ENCODE data around the gene RCOR2.
A peak's percentile ranks its signal among the peaks of the same experiment; 100 is the strongest.

The RCOR2 gene

DNA sequence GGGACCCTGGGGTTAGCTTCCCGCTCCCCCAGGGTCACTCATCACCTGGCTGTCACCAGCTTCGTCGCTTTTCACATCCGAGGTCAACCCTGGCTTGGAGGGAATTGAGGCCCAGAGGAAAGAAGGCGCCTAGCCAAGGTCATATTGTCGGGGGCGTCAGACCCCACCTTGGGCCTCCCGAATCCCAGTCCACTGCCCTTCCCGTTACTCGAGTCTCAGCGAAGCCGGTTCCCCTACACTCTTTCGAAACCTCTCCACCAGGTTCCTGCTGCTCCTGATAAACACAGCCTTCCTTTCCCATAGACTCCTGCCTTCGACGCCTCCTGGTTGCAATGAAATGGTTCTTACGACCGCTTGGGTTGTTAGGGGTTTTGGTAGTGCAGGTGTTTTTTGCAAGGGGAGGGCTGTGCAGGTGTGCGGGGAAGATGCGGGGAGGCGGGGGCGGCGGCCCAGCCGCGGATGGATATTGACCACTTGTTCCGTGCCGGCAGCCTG, 22.5 kb upstream of the RCOR2 start:
- ChIA-PET CTCF (interaction anchor here (1.3 to 2.5 kb wide), 2 partner anchors 9 to 102 kb away, joined by 4 to 13 read pairs; no protein-coding TSS in a partner anchor), POLR2A (no interaction called here)
- peak overlapping the region; percentile 94 for H3K4me3 ChIP-seq (ENCODE audit: low read depth, low read length)

DNA sequence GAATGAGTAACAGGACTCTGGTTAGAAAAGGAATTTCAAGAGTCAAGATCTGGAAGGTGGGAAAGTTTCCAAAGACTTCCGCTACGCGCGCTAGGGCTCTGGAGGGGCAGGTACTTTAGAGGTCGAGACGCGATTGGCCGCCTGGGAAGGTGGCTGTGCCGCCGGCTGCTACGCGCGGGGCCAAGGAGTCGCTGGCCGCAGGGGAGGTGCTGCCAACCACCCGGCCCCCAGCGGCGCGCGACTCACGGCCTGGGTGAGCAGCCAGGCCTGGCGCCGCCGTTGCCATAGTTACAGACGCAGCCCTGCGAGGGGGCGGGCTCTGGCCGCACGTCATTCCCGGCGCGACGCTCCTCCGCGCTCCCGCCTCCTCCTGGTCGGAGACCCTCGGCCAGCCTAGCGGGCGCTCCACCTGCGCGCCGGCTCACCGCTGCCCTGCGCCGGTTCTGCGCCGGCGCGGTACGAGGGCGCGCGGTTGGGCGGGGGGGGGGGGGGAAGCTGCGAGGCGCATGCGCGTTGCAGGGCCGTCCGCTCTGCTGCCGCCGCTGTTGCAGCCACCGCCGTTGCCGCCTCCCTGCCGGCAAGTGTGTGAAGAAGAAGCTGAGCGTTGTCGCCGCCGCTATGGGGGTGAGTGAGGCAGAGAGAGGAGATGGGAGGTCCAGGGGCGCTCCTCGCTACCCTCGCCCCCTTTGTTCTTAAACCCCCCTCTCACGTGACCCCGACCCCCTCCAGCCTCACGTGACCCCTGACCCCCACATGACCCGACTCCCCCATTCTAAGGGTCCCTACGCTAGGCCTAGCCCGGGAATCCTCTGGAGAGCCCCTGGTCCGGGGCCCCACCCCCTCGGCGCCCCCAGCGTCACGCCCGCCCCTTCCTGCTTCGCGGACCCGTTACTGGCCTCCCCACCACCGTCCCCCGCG, 21.8 kb upstream of the RCOR2 start, which contains the start of gene NAA40:
Gene NAA40 (plus strand): TSS at position 524 of the 918 bp plus-strand sequence. CDS start 95 bp downstream, at position 619.
- TF ChIP-seq, protein P1, sequence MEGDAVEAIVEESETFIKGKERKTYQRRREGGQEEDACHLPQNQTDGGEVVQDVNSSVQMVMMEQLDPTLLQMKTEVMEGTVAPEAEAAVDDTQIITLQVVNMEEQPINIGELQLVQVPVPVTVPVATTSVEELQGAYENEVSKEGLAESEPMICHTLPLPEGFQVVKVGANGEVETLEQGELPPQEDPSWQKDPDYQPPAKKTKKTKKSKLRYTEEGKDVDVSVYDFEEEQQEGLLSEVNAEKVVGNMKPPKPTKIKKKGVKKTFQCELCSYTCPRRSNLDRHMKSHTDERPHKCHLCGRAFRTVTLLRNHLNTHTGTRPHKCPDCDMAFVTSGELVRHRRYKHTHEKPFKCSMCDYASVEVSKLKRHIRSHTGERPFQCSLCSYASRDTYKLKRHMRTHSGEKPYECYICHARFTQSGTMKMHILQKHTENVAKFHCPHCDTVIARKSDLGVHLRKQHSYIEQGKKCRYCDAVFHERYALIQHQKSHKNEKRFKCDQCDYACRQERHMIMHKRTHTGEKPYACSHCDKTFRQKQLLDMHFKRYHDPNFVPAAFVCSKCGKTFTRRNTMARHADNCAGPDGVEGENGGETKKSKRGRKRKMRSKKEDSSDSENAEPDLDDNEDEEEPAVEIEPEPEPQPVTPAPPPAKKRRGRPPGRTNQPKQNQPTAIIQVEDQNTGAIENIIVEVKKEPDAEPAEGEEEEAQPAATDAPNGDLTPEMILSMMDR (IDR thresholded peaks at IDR 0.05; ENCODE audit: insufficient read depth, low read length, missing control alignments): peak; percentile 9
- H3K4me3 ChIP-seq (ENCODE audit: low read depth, low read length): peak within 1 kb of the TSS; percentile 94
- POLR2A ChIA-PET: no interaction called here
- CTCF ChIA-PET: interaction anchor here (1.3 to 2.5 kb wide), 2 partner anchors 10 to 101 kb away, joined by 4 to 13 read pairs; no protein-coding TSS in a partner anchor
- DNase-seq (ENCODE audit: low read depth, low spot score): peak; percentile 63

More for the DNA sequence above, 22.5 kb upstream of the RCOR2 start:
- TF ChIP-seq, protein P1 (IDR thresholded peaks at IDR 0.05; ENCODE audit: insufficient read depth, low read length, missing control alignments): no peak
- DNase-seq (ENCODE audit: low read depth, low spot score): no peak

DNA sequence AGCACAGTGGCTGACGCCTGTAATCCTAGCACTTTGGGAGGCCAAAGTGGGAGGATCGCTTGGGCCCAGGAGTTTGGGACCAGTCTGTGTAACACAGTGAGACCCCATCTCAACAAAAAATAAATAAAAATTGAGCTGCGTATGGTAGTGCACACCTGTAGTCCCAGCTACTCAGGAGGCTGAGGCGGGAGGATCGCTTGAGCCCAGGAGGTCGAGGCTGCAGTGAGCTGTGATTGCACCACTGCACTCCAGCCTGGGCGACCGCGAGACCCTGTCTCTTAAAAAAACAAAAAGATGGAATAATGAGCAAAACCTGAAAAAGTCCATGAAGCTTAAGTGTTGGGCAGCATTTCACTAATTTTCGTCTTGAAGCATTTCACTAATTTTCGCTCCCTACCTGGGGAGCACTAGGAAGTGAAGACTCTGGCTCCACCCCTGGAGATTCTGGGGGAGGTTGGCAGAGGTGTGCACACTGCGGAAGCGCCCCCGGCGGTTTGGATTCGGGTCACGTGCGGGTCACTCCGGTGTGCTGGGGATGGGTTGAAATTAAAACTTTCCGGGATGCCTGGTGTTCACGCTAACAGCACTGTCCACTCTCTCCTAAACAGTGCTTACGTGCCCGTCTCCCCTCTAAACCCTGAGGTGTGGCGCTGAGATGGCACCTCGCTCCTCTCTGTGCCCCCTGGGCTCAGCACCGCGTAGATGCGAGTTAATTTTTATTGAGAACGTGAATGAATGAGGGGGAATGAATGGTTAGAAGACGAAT, 20.9 kb upstream of the RCOR2 start:
- DNase-seq (ENCODE audit: low read depth, low spot score): no peak
- ChIA-PET CTCF (interaction anchor here (2.5 kb wide), 1 partner anchor 100 kb away, joined by 13 read pairs; no protein-coding TSS in a partner anchor), POLR2A (no interaction called here)
- TF ChIP-seq, protein P1 (IDR thresholded peaks at IDR 0.05; ENCODE audit: insufficient read depth, low read length, missing control alignments): no peak
- H3K4me3 ChIP-seq (ENCODE audit: low read depth, low read length): peak overlapping the region; percentile 94

DNA sequence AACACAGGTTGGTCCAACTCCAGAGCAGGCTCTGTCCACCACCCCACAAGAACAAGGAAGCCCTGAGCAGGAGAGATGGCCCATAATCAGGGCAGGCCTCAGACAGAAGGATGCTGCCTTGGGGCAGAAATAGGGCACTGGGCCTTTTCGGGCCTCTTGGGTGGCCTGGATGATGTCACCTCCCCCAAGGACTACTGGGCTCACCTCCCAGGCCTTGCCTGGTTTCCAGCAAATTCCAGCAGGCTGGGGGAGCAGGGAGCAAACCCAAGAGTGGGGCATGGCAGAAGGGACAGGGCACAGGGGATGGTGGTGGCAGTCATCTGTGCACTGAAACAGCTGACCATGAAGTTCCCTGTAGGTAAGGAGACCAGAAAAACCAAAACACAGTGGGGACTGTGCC, 16.5 kb upstream of the RCOR2 start:
- TF ChIP-seq, protein P1 (IDR thresholded peaks at IDR 0.05; ENCODE audit: insufficient read depth, low read length, missing control alignments): no peak
- POLR2A ChIA-PET: no interaction called here
- DNase-seq (ENCODE audit: low read depth, low spot score): no peak
- no peak overlapping the region for H3K4me3 ChIP-seq (ENCODE audit: low read depth, low read length)
- CTCF ChIA-PET: interaction anchor here (1.7 to 3.5 kb wide), 5 partner anchors 12 to 96 kb away, joined by 4 to 31 read pairs (median 12); partner anchors contain the start of gene RCOR2

DNA sequence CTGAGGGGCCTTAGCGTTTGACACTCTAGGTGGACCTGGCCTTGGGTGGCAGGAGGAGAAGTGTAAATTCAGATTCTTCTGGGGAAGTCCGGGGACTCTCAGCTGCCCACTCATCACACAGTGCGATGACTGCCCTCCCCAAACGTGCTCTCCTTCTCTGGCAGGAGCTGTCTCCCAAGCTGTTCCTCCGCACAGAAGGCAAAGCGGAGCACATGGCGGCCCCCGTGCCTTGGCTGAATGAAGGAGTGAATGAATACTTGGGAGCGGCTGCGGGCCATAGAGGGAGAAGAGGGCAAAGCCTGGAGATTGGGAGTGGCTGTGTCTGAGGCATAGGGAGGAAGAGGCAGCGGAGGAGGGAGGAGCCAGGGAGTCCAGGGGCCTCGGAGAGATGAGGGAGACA, 14.9 kb upstream of the RCOR2 start:
- no peak for DNase-seq (ENCODE audit: low read depth, low spot score)
- H3K4me3 ChIP-seq (ENCODE audit: low read depth, low read length): no peak overlapping the region
- POLR2A ChIA-PET: no interaction called here
- TF ChIP-seq, protein P1 (IDR thresholded peaks at IDR 0.05; ENCODE audit: insufficient read depth, low read length, missing control alignments): no peak
- CTCF ChIA-PET: interaction anchor here (0.5 to 1.9 kb wide), 2 partner anchors 49 to 123 kb away, joined by 3 to 4 read pairs; no protein-coding TSS in a partner anchor
